Adrenal gland (tissue), 12 donors: Measurements from ENCODE around the gene LAMA4. TPM values are rescaled to one million over a fixed set of nuclear protein-coding genes. Genes with fewer than 3 reads are reported as not detected.
A peak's percentile ranks its signal among the peaks of the same experiment; 100 is the strongest.
"Not testable (repeated sequence)": the region's sequence is repeated elsewhere in the genome, so short reads cannot be mapped to it uniquely, and the experiment has no call there.

ENCODE experiments used
- DNase-seq, 7 donors: peaks; one replicate each; pipeline ENCODE4 v3.0.0-alpha.2; 2019 to 2020
- H3K27ac ChIP-seq, 5 donors: fragments of 200-600 bp; sonication (generic) in 4 of 5; 1 replicate in 3 of 5; 2 replicates in 2 of 5; pipeline versions ENCODE4 v1.5.1 to v1.8.0; 2016 to 2020; ENCODE audit warnings: mild to moderate bottlenecking in 1 of 5
- H3K27me3 ChIP-seq: fragments of 200-600 bp; 2 replicates; pipeline ENCODE4 v1.8.0; 2021
- H3K36me3 ChIP-seq, 2 donors: fragments of 200-600 bp; replicated peaks in 1 of 2; 1 replicate in 1 of 2; 2 replicates in 1 of 2; pipeline versions ENCODE4 v1.5.1 to v1.8.0; 2018 to 2022
- H3K4me1 ChIP-seq, 2 donors: fragments of 200-600 bp; replicated peaks in 1 of 2; 1 replicate in 1 of 2; 2 replicates in 1 of 2; pipeline versions ENCODE4 v1.5.1 to v1.8.0; 2018 to 2021
- H3K4me3 ChIP-seq, 4 donors: fragments of 200-600 bp; sonication (generic) in 3 of 4; one replicate each; pipeline ENCODE4 v1.5.1; 2016 to 2018
- H3K9me3 ChIP-seq, 3 donors: fragments of 200-600 bp; sonication (generic) in 1 of 3; replicated peaks in 1 of 3; 1 replicate in 2 of 3; 2 replicates in 1 of 3; pipeline versions ENCODE4 v1.5.1 to v1.8.0; 2016 to 2021
- POLR2A ChIP-seq, 2 donors: fragments of 450-650 bp; IDR thresholded peaks; one replicate each; pipeline ENCODE4 v1.6.1; 2017; ENCODE audit warnings: antibody characterized with exemption in 2 of 2, mild to moderate bottlenecking in 2 of 2, moderate library complexity in 1 of 2
- WGBS, 4 donors: extraction: QIAGEN DNeasy Blood & Tissue Kit in 2 of 4; methylation state at CpG; one replicate each; pipeline versions ENCODE4 v1.1.5 to v1.1.7; 2013 to 2017; 5-methylcytosine and 5-hydroxymethylcytosine counted together
- intact Hi-C, 2 donors: fragments of 100-400 bp; cut with DNase I; formaldehyde crosslinking; loops; one replicate each; pipeline versions ENCODE4 v1.14.1 to v1.15.0; 2022 to 2023
- polyA plus RNA-seq, 3 donors: library from polyadenylated mRNA; stranded (reverse); fragments of 200-250 nt in 2 of 3; fragments of 350-450 nt in 1 of 3; fragmentation: Illumina TruSeq in 1 of 3; extraction: RNeasy Lipid Tissue Mini Kit (QIAGEN cat#74804) in 1 of 3; gene quantifications; one replicate each; pipeline ENCODE4 v1.2.3, GENCODE V29; 2013 to 2014
- total RNA-seq, 9 donors: library from RNA; depleted of rRNA in 4 of 9; stranded (reverse); fragments of >200 nt in 4 of 9; fragments of 120-200 nt in 1 of 9; fragmentation: NEBNext Ultra II Directional in 1 of 9; extraction: Animal tissue kit (Norgen Biotek cat#: 25700) in 1 of 9; gene quantifications; one replicate each; pipeline versions ENCODE4 v1.1.0 to v1.2.4, GENCODE V29; 2013 to 2023
- TF ChIP-seq, protein P1 (sequence below), 6 experiments: fragments of 450-650 bp in 4 of 6; fragments of 200-600 bp in 2 of 6; sonication (generic) in 1 of 6; IDR thresholded peaks; 1 replicate in 5 of 6; 2 replicates in 1 of 6; pipeline versions ENCODE4 v1.5.1 to v1.8.0; 2016 to 2021; ENCODE audit warnings: antibody characterized with exemption in 6 of 6, mild to moderate bottlenecking in 2 of 6, moderate library complexity in 1 of 6
- donor health status: healthy with polysubstance abuse.
- donor health status: Bipolar disorder and iron deficiency.
- donor health status: DM: yes; HTN: yes; CAD: no.
- donor health status: DM: no; HTN: no; CAD: no.
- donor health status: DM: no; HTN: no; CAD: no.
- donor health status: DM: yes; HTN: yes; CAD: no.

LAMA4 gene
- total and polyA plus RNA-seq, 12 donors, result 7.5 to 102 (median 23.3) TPM

DNA sequence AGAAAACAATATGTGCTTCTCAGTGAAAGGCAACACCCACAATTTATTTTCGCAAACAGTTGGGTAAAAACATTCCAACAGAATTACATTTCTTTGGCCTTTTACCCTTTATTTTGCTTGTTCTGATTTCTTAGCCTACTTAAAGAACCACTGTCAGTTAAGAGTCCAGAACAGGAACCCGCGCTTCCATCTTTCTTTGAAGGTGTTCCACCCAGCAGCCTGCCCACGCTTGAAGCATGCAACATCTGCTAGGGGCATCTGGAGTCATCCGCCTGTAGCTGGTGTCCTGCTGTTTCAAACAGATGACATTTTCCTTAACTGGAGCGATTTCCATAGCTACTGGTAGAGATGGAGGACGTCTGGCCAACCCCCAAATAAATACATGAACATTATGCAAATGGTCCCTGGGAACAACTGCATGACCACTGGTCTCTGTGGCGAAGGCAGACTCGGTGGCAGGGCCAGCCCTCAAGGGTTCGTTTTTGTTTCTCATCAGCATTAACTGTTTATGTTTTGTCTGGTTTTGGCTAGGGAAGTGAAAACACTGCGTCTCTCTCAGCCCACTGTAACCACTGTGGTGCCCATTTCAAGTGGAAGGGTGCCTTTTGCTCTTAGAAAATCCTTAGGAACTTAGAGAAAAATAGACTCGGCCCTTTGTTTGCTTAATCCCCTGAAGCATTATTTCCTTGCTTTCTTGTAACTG is 51.6 kb downstream of the LAMA4 start:
- Histone ChIP-seq H3K9me3 (no peaks in the 10 kb centered on the region), H3K4me3 (no peak overlapping the region), H3K4me1 (no peaks in the 10 kb centered on the region), H3K27me3 (no peaks in the 10 kb centered on the region), H3K36me3 (no peaks in the 10 kb centered on the region), H3K27ac (peak overlapping the region in 2 of 5 donors; percentile 32 to 71)
- DNase-seq, result no peak
- whole genome bisulfite sequencing, 4 donors, result 62 to 66% (median 64%) methylated on average over 11 to 12 of the region's 12 CpGs
- TF ChIP-seq, protein P1, sequence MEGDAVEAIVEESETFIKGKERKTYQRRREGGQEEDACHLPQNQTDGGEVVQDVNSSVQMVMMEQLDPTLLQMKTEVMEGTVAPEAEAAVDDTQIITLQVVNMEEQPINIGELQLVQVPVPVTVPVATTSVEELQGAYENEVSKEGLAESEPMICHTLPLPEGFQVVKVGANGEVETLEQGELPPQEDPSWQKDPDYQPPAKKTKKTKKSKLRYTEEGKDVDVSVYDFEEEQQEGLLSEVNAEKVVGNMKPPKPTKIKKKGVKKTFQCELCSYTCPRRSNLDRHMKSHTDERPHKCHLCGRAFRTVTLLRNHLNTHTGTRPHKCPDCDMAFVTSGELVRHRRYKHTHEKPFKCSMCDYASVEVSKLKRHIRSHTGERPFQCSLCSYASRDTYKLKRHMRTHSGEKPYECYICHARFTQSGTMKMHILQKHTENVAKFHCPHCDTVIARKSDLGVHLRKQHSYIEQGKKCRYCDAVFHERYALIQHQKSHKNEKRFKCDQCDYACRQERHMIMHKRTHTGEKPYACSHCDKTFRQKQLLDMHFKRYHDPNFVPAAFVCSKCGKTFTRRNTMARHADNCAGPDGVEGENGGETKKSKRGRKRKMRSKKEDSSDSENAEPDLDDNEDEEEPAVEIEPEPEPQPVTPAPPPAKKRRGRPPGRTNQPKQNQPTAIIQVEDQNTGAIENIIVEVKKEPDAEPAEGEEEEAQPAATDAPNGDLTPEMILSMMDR (IDR thresholded peaks at IDR 0.05), result no peak
- TF ChIP-seq POLR2A (IDR thresholded peaks at IDR 0.05), result no peak
- intact Hi-C loops, result no loop called here

DNA sequence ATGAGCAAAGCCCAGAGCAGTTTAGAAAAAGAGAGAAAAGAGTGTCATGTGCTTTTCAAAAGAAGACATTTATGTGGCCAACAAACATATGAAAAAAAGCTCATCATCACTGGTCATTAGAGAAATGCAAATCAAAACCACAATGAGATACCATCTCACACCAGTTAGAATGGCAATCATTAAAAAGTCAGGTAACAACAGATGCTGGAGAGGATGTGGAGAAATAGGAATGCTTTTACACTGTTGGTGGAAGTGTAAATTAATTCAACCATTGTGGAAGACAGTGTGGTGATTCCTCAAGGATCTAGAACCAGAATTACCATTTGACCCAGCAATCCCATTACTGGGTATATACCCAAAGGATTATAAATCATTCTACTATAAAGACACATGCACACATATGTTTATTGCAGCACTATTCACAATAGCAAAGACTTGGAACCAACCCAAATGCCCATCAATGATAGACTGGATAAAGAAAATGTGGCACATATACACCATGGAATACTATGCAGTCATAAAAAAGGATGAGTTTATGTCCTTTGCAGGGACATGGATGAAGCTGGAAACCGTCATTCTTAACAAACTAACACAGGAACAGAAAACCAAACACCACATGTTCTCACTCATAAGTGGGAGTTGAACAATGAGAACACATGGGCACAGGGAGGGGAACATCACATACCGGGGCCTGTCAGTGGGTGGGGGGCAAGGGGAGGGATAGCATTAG is 54.0 kb downstream of the LAMA4 start:
- H3K9me3 ChIP-seq, intact Hi-C loops, H3K4me1 ChIP-seq, H3K27me3 ChIP-seq, DNase-seq, H3K4me3 ChIP-seq, H3K27ac ChIP-seq, H3K36me3 ChIP-seq: not testable (repeated sequence)
- 82 to 100% (median 89%) methylated on average over 2 of the region's 2 CpGs for WGBS, 4 donors

DNA sequence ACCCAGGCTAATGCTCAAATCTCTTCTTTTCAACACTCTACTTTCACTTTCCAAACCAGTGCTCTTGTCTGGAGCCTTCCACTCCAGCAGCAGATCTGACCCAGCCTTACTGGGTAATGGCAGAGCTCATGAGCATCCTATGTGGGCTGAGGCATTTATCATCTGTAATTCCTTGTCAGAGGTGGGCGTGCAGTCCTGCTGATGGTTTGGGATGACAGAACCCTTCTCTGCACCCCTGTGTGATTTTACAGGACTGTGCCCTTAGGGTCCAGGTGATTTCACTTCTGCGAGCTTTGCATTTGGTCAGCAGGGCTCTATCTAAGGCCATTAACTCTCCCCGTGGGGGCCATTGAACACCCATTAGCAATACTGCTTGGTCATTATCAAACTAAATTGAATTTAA is 55.4 kb downstream of the LAMA4 start:
- intact Hi-C loops, result no loop called here
- H3K4me1 ChIP-seq, result no peaks in the 10 kb centered on the region

DNA sequence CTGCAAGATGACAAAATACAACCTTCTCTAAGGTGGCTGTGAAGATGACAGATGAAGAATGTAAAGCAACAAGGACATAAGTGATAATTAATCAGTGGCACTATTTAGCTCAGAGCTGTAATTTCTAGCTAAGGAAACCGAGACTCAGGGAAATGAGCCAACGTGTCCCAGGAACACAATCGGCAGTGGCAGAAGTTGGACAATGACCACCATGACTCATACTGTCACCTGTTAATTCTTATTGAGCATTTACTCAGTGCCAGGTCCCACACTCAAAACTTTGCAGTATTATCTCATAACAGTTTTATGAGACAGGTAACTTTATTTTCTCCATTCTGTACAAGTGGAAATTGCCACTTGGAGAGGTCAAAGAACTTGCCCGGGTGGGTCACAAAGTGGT is 55.8 kb downstream of the LAMA4 start:
- H3K27me3 ChIP-seq, result no peaks in the 10 kb centered on the region
- intact Hi-C loops, result no loop called here
- no peak overlapping the region for H3K4me3 ChIP-seq
- WGBS, 4 donors, result 59 to 69% (median 64%) methylated on average over 4 of the region's 4 CpGs
- no peak overlapping the region for H3K27ac ChIP-seq
- no peak for TF ChIP-seq POLR2A (IDR thresholded peaks at IDR 0.05)
- TF ChIP-seq, protein P1 (IDR thresholded peaks at IDR 0.05), result no peak
- no peaks in the 10 kb centered on the region for H3K9me3 ChIP-seq
- no peaks in the 10 kb centered on the region for H3K4me1 ChIP-seq
- DNase-seq, result no peak
- no peaks in the 10 kb centered on the region for H3K36me3 ChIP-seq

More for the DNA sequence above, 55.4 kb downstream of the LAMA4 start:
- Histone ChIP-seq H3K9me3 (no peaks in the 10 kb centered on the region), H3K27ac (no peak overlapping the region), H3K27me3 (no peaks in the 10 kb centered on the region), H3K36me3 (no peaks in the 10 kb centered on the region), H3K4me3 (no peak overlapping the region)
- WGBS, 4 donors, result 81 to 90% (median 82%) methylated on average over 3 of the region's 3 CpGs
- TF ChIP-seq, protein P1 (IDR thresholded peaks at IDR 0.05), result no peak
- TF ChIP-seq POLR2A (IDR thresholded peaks at IDR 0.05), result no peak
- peak in 1 of 7 donors; percentile 65 for DNase-seq
